Right ventricle myocardium inferior (tissue), 1 donor: ENCODE measurements around the gene HYOU1. TPM values are rescaled to one million over a fixed set of nuclear protein-coding genes. Genes with fewer than 3 reads are reported as not detected.
A peak's percentile ranks its signal among the peaks of the same experiment; 100 is the strongest.
"Not testable (repeated sequence)": the region's sequence is repeated elsewhere in the genome, so short reads cannot be mapped to it uniquely, and the experiment has no call there.

Source experiments
- ATAC-seq: fragments of 200-7000 bp; cut with Tn5 transposase; one replicate; pipeline ENCODE4 v1.9.1; 2020; ENCODE audit warnings: mild to moderate bottlenecking, moderate library complexity
- DNase-seq: peaks from one replicate; pipeline ENCODE4 v3.0.0; 2021; ENCODE audit errors: missing footprints
- intact Hi-C: fragments of 100-400 bp; cut with DNase I; formaldehyde crosslinking; loops from one replicate; pipeline ENCODE4 v1.11.0; 2022
- long read RNA-seq: library from polyadenylated mRNA; unstranded; transcript quantifications from one replicate; pipeline ENCODE4 v2.0.0, GENCODE V29; 2021
- total RNA-seq: library from RNA; stranded (reverse); fragmentation: NEBNext Ultra II Directional; extraction: Animal tissue kit (Norgen Biotek cat#: 25700); gene quantifications from one replicate; pipeline ENCODE4 v1.2.1, GENCODE V29; 2021
- donor health status: DM: no; HTN: yes; CAD: no; lungs with severe emphysema.

Gene HYOU1
- total RNA-seq, result 78.3 TPM
- long read RNA-seq, full-length matches to known transcripts, result 8 of 35 reads
- long read RNA-seq, partial matches to known transcripts, result 8 of 35 reads
- long read RNA-seq, other reads (novel, unspliced or antisense), result 19 of 35 reads

- peak; percentile 100 for DNase-seq
- ATAC-seq, result peak; percentile 96
- intact Hi-C loops, result no loop called here
These were observed at the start of gene HYOU1 for GRCh38 chr11:119057000-119057769. Gene HYOU1 (minus strand): TSS chr11:119057205. CDS start chr11:119056160, 1,045 bp downstream.

GRCh38 chr11:119103793-119104192 is 46.8 kb upstream of the HYOU1 start:
- intact Hi-C loops, result loop anchor here (2.0 to 5.0 kb wide), 2 partner anchors 73 to 176 kb away; partner anchors contain the start of genes BCL9L and SLC37A4
- ATAC-seq (no peak), DNase-seq (no peak)

- intact Hi-C loops, result loop anchor here (2.0 to 5.0 kb wide), 2 partner anchors 72 to 176 kb away; partner anchors contain the start of genes BCL9L and SLC37A4
- ATAC-seq, DNase-seq: not testable (repeated sequence)
These were observed 46.2 kb upstream of the HYOU1 start for GRCh38 chr11:119103161-119103664.

- peak; percentile 97 for ATAC-seq
- peak; percentile 94 for DNase-seq
- intact Hi-C loops, result loop anchor here (2.0 to 5.0 kb wide), 2 partner anchors 71 to 175 kb away; partner anchors contain the start of genes BCL9L and SLC37A4
These were observed 44.9 kb upstream of the HYOU1 start, which contains the start of gene DPAGT1 for GRCh38 chr11:119101759-119102423. Gene DPAGT1 (minus strand): TSS chr11:119101853. CDS start chr11:119101655, 198 bp downstream.

GRCh38 chr11:119100994-119101758 is 44.2 kb upstream of the HYOU1 start:
- intact Hi-C loops, result loop anchor here (5.0 kb wide), 1 partner anchor 174 kb away; the partner anchor contains the start of gene BCL9L
- DNase-seq, result no peak
- ATAC-seq, result no peak

GRCh38 chr11:119100246-119100970 is 43.4 kb upstream of the HYOU1 start:
- ATAC-seq, result no peak
- no peak for DNase-seq
- intact Hi-C loops, result loop anchor here (5.0 kb wide), 1 partner anchor 173 kb away; the partner anchor contains the start of gene BCL9L

- DNase-seq, result no peak
- ATAC-seq, result no peak
- intact Hi-C loops, result loop anchor here (5.0 kb wide), 1 partner anchor 172 kb away; the partner anchor contains the start of gene BCL9L
These were observed 42.7 kb upstream of the HYOU1 start for GRCh38 chr11:119099711-119100110.

GRCh38 chr11:119095066-119095880 is 38.3 kb upstream of the HYOU1 start:
- ATAC-seq, result peak; percentile 97
- intact Hi-C loops, result no loop called here
- DNase-seq, result peak; percentile 98

- ATAC-seq (peak; percentile 85), DNase-seq (peak; percentile 93)
- intact Hi-C loops, result no loop called here
These were observed 37.7 kb upstream of the HYOU1 start for GRCh38 chr11:119094816-119095065.

- peak; percentile 73 for DNase-seq
- ATAC-seq, result peak; percentile 17
- intact Hi-C loops, result no loop called here
These were observed 37.2 kb upstream of the HYOU1 start for GRCh38 chr11:119093942-119094815.

GRCh38 chr11:119092880-119093842 is 36.2 kb upstream of the HYOU1 start:
- no peak for DNase-seq
- no peak for ATAC-seq
- intact Hi-C loops, result no loop called here

GRCh38 chr11:119091966-119092879 is 35.2 kb upstream of the HYOU1 start:
- DNase-seq, result no peak
- intact Hi-C loops, result no loop called here
- no peak for ATAC-seq

- DNase-seq (no peak), ATAC-seq (no peak)
- intact Hi-C loops, result no loop called here
These were observed 34.2 kb upstream of the HYOU1 start for GRCh38 chr11:119091178-119091577.

GRCh38 chr11:119089319-119089718 is 32.3 kb upstream of the HYOU1 start:
- DNase-seq (no peak), ATAC-seq (no peak)
- intact Hi-C loops, result no loop called here
